BJ (cell line): ENCODE results near the gene LCORL. TPM values are rescaled to one million over a fixed set of nuclear protein-coding genes. Genes with fewer than 3 reads are reported as not detected.

Source experiments
- CTCF ChIA-PET: fragments of 350-600 bp; formaldehyde crosslinking; extraction: SDS; loops from one replicate; lab custom pipeline; 2021; ENCODE audit warnings: antibody characterized with exemption, inconsistent platforms; lab: Yijun Ruan, JAX
- POLR2A ChIA-PET: fragments of 300-600 bp; sonication (Branson Sonifier 250); formaldehyde crosslinking; extraction: SDS; loops from one replicate; lab custom pipeline; 2021; ENCODE audit warnings: antibody characterized with exemption; lab: Charles Lee
- DNase-seq: peaks from one replicate; pipeline ENCODE4 v3.0.0-alpha.2; 2011; ENCODE audit warnings: low read depth
- H3K27me3 ChIP-seq: 2 replicates; pipeline ENCODE4 v1.6.0; 2011; ENCODE audit warnings: low read length; ENCODE audit not compliant: control insufficient read depth, insufficient read depth
- H3K36me3 ChIP-seq: 2 replicates; pipeline ENCODE4 v1.5.1; 2011; ENCODE audit warnings: low read length; ENCODE audit not compliant: control insufficient read depth, insufficient read depth
- H3K4me3 ChIP-seq: 2 replicates; pipeline ENCODE4 v1.5.1; 2011; ENCODE audit warnings: low read depth, mild to moderate bottlenecking, control low read depth, low read length
- CTCF ChIP-seq: IDR thresholded peaks from 2 replicates; pipeline ENCODE4 v1.5.1; 2011; ENCODE audit warnings: low read depth, mild to moderate bottlenecking, control low read depth, inconsistent platforms, low read length, moderate library complexity; ENCODE audit not compliant: insufficient read depth
- polyA plus RNA-seq: library from polyadenylated mRNA; depleted of rRNA; stranded (reverse); fragments of >200 nt; gene quantifications from 2 replicates; pipeline ENCODE4 v1.2.3, GENCODE V29; 2011

LCORL gene
- polyA plus RNA-seq, 1 experiment: 2.0 TPM

- no peak for DNase-seq
- no peaks in the 10 kb centered on the region for H3K36me3 ChIP-seq
- no peak overlapping the region for H3K4me3 ChIP-seq
- POLR2A ChIA-PET: no interaction called here
- no peak for TF ChIP-seq CTCF
- no peaks in the 10 kb centered on the region for H3K27me3 ChIP-seq
- CTCF ChIA-PET: no interaction called here
Measured at GRCh38 chr4:17967078-17967477, 54.5 kb downstream of the LCORL start.

GRCh38 chr4:17966312-17966711, 55.2 kb downstream of the LCORL start:
- no peaks in the 10 kb centered on the region for H3K36me3 ChIP-seq
- no peak for DNase-seq
- CTCF ChIA-PET: no interaction called here
- H3K27me3 ChIP-seq: no peaks in the 10 kb centered on the region
- H3K4me3 ChIP-seq: no peak overlapping the region
- POLR2A ChIA-PET: no interaction called here
- no peak for TF ChIP-seq CTCF

GRCh38 chr4:17964576-17964975, 57.0 kb downstream of the LCORL start:
- Histone ChIP-seq H3K27me3 (no peaks in the 10 kb centered on the region), H3K4me3 (no peak overlapping the region), H3K36me3 (no peaks in the 10 kb centered on the region)
- no peak for DNase-seq
- TF ChIP-seq CTCF: no peak
- ChIA-PET POLR2A (no interaction called here), CTCF (interaction anchor here (1.3 kb wide), 1 partner anchor 454 kb away, joined by 3 read pairs; no protein-coding TSS in a partner anchor)

- TF ChIP-seq CTCF: no peak
- no peak for DNase-seq
- POLR2A ChIA-PET: no interaction called here
- H3K27me3 ChIP-seq: no peaks in the 10 kb centered on the region
- H3K36me3 ChIP-seq: no peaks in the 10 kb centered on the region
- no peak overlapping the region for H3K4me3 ChIP-seq
- CTCF ChIA-PET: interaction anchor here (0.6 kb wide), 1 partner anchor 36 kb away, joined by 3 read pairs; no protein-coding TSS in a partner anchor
Measured at GRCh38 chr4:17962171-17962570, 59.4 kb downstream of the LCORL start.

GRCh38 chr4:17961249-17961648, 60.3 kb downstream of the LCORL start:
- no peaks in the 10 kb centered on the region for H3K27me3 ChIP-seq
- no peak overlapping the region for H3K4me3 ChIP-seq
- POLR2A ChIA-PET: no interaction called here
- no peak for TF ChIP-seq CTCF
- DNase-seq: no peak
- no peaks in the 10 kb centered on the region for H3K36me3 ChIP-seq
- CTCF ChIA-PET: no interaction called here
